ENCODE measurements around the gene BOD1L2. TPM values are rescaled to one million over a fixed set of nuclear protein-coding genes. Genes with fewer than 3 reads are reported as not detected.

The BOD1L2 gene
- total RNA-seq, 1 donor from 2014 or later: not detected

GRCh38 chr18:57121542-57122112, 25.3 kb upstream of the BOD1L2 start:
- DNase-seq (ENCODE audit: low spot score in 2 of 2): no peak
- no peak for TF ChIP-seq CTCF (IDR thresholded peaks at IDR 0.05)
- Histone ChIP-seq H3K27me3 (no peaks in the 10 kb centered on the region), H3K9me3 (no peaks in the 10 kb centered on the region), H3K4me3 (no peak overlapping the region), H3K36me3 (no peaks in the 10 kb centered on the region), H3K4me1 (no peaks in the 10 kb centered on the region), H3K27ac (no peak overlapping the region)
- intact Hi-C loops (cut with DNase I): no loop called here

GRCh38 chr18:57122936-57123510, 23.9 kb upstream of the BOD1L2 start:
- no peaks in the 10 kb centered on the region for H3K27me3 ChIP-seq

GRCh38 chr18:57125627-57126026, 21.3 kb upstream of the BOD1L2 start:
- Histone ChIP-seq H3K36me3 (no peaks in the 10 kb centered on the region), H3K27me3 (no peaks in the 10 kb centered on the region), H3K4me3 (no peak overlapping the region), H3K4me1 (no peaks in the 10 kb centered on the region), H3K9me3 (no peaks in the 10 kb centered on the region), H3K27ac (no peak overlapping the region)
- intact Hi-C loops (cut with DNase I): no loop called here
- no peak for DNase-seq (ENCODE audit: low spot score in 2 of 2)
- TF ChIP-seq CTCF (IDR thresholded peaks at IDR 0.05): no peak

More at GRCh38 chr18:57122936-57123510, 23.9 kb upstream of the BOD1L2 start:
- Histone ChIP-seq H3K9me3 (no peaks in the 10 kb centered on the region), H3K4me3 (no peak overlapping the region), H3K4me1 (no peaks in the 10 kb centered on the region), H3K27ac (no peak overlapping the region), H3K36me3 (no peaks in the 10 kb centered on the region)
- TF ChIP-seq CTCF (IDR thresholded peaks at IDR 0.05): no peak
- intact Hi-C loops (cut with DNase I): no loop called here
- DNase-seq (ENCODE audit: low spot score in 2 of 2): no peak

- Histone ChIP-seq H3K36me3 (no peaks in the 10 kb centered on the region), H3K9me3 (no peaks in the 10 kb centered on the region), H3K4me3 (no peak overlapping the region), H3K4me1 (no peaks in the 10 kb centered on the region), H3K27me3 (no peaks in the 10 kb centered on the region), H3K27ac (no peak overlapping the region)
- TF ChIP-seq CTCF (IDR thresholded peaks at IDR 0.05): no peak
- DNase-seq (ENCODE audit: low spot score in 2 of 2): no peak
- intact Hi-C loops (cut with DNase I): no loop called here
These were observed 18.5 kb upstream of the BOD1L2 start for GRCh38 chr18:57128220-57128932.

GRCh38 chr18:57131101-57131500, 15.8 kb upstream of the BOD1L2 start:
- no peaks in the 10 kb centered on the region for H3K4me1 ChIP-seq
- no peaks in the 10 kb centered on the region for H3K36me3 ChIP-seq
- H3K27ac ChIP-seq: no peak overlapping the region
- no peak for TF ChIP-seq CTCF (IDR thresholded peaks at IDR 0.05)
- H3K27me3 ChIP-seq: no peaks in the 10 kb centered on the region
- H3K4me3 ChIP-seq: no peak overlapping the region
- no peak for DNase-seq (ENCODE audit: low spot score in 2 of 2)
- intact Hi-C loops (cut with DNase I): no loop called here
- no peaks in the 10 kb centered on the region for H3K9me3 ChIP-seq

All from ascending aorta (tissue), 2 donors.